ENCODE results near the gene ENOPH1.
"Not testable (repeated sequence)": the region's sequence is repeated elsewhere in the genome, so short reads cannot be mapped to it uniquely, and the experiment has no call there.

ENOPH1 gene

DNA sequence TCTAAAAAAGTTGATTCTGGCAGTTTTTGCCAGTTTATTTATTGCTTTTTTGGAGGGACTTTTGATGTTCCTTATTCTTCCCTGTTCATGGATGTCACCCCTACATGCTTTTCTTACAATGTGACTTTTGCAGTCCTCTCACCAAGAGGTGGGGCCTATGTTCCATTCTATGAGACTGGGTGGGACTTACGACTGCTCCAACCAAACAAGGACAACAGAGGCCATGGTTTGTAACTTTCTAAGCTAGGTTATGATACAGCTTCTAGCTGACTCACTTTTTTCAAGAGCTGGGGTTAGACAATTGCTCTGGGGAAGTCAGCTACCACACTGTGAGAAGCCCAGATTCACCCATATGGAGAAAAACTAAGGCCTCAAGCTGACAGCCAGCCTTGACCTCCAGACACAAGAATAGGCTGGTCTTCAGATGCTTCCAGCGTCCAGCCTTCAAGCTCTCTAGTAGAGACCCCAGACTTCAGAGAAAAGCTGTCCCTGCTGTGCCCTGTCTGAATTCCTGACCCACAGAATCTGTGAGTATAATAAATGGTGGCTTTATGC, 39.5 kb downstream of the ENOPH1 start:
- DNase-seq (ENCODE audit: low read depth in 2 of 2), result peak in 1 of 2 experiments; percentile 25

DNA sequence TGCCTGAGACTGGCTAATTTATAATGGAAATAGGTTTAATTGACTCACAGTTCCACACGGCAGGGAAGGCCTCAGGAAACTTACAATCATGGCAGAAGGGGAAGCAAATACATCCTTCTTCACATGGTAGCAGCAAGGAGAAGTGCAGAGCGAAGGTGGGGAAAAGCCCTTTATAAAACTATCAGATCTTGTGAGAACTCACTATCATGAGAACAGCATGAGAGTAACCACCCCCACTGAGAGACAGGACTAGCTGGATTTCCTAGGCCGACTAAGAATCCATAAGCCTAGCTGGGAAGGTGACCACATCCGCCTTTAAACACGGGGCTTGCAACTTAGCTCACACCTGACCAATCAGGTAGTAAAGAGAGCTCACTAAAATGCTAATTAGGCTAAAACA, 42.7 kb downstream of the ENOPH1 start:
- not testable (repeated sequence) for DNase-seq (ENCODE audit: low read depth in 2 of 2)

GRCh38 chr4:82473621-82474164, 43.3 kb downstream of the ENOPH1 start:
- DNase-seq (ENCODE audit: low read depth in 2 of 2), result no peak

DNA sequence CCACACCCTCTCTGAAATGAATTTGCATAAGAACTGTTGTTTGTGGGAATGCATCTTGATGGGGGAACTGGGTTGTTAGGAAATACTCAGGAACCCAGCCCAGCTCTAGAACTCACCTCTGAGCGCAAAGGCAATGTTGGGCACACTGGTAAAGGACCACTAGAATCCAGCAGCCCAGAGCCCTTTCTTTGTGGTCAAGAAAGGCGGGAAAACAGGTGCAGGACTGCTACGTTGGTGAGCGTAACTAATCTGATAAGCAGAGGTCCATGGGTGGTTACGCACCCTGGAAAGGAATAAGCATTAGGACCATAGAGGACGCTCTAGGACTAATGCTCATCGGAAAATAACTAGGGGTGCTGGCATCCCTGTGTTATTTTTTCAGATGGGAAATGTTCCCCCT, 45.5 kb downstream of the ENOPH1 start:
- DNase-seq (ENCODE audit: low read depth in 2 of 2), result not testable (repeated sequence)

- DNase-seq (ENCODE audit: low read depth in 2 of 2), result not testable (repeated sequence)
Observed at GRCh38 chr4:82477469-82477868, 47.1 kb downstream of the ENOPH1 start.

DNA sequence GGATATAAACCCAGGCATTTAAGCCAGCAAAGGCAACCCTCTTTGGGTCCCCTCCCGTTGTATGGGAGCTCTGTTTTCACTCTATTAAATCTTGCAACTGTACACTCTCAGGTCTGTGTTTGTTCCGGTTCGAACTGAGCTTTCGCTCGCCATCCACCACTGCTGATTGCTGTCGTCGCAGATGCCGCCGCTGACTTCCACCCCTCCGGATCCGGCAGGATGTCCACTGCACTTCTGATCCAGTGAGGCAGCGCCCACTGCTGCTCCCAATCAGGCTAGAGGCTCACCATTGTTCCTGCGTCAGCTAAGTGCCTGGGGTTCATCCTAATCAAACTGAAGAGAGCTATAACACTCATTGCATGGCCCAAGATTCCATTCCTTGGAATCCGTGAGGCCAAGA, 49.2 kb downstream of the ENOPH1 start:
- no peak for DNase-seq (ENCODE audit: low read depth in 2 of 2)

- no peak for DNase-seq (ENCODE audit: low read depth in 2 of 2)
Observed at GRCh38 chr4:82480771-82481505, 50.5 kb downstream of the ENOPH1 start.

GRCh38 chr4:82481506-82481840, 51.1 kb downstream of the ENOPH1 start:
- DNase-seq (ENCODE audit: low read depth in 2 of 2), result no peak

DNA sequence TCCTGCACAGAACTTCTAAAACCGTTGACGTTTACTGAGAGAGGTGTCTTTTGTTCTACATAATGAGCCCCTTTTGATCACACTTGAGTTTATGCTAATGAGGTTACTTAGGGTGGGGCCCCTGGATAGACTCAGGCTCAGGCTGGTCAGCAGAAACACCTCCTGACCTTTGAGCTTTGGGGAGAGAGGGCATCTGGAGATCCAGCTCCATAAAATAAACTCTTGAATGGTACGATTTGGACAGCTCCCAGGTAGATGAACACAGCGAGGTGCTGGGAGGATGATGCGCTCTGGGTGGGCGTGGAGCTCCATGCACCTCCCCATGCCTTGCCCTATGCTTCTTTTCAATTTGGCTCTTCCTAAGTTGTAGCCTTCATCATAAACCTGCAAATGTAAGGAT, 52.0 kb downstream of the ENOPH1 start:
- DNase-seq (ENCODE audit: low read depth in 2 of 2), result no peak

DNA sequence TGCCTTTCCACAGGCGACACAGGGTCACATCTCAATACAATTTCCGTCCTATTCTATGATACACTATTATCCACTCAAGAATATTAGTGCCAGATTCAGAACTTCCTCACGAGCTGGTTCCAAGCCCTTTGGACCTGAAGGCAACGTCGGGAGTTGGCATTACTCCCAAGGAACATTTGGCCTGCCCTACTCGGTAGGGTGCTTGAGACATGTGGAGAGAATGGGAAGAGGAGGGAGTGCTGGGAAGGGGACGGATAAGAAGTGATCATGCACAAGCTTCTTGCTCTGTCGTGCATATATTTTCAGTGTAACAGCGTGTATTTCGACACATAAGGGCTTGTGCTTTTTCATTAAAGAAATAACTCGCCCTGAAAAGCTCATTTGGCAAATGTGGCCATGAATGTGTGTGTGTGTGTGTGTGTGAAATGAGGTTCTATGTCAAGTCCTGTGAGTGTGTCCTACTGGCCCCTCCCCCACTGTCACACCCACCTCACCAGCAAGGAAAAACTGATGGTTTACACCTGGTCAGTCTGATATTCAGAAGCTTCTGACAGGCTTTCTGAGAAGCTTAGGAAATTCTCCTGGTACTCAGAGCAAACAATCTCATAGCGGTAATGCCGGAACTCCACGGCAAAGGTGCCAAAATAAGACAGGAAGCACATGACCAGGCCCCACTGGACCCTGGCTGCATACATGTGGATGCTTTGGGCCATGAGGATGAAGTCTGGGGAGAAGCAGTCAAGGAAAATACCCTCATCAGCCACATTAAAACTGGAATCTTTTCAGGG, 54.8 kb downstream of the ENOPH1 start:
- no peak for DNase-seq (ENCODE audit: low read depth in 2 of 2)

DNA sequence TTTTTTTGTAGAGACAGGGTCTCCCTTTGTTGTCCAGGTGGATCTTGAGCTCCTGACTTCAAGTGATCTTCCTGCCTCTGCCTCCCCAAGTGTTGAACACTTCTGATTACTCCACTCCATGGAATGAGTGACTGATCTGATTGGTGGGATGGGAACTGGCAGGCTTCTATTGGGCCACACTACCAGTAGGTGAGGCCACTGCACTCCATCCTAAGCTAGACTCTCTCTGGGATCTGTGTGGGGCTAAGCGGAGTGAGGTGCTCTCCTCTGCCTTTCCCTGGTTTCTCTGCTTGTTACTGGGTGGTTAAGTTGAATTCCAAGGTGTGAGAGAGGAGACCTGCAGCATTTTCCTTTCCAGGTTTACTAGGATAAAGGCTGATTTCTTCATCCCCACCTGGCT, 58.7 kb downstream of the ENOPH1 start:
- DNase-seq (ENCODE audit: low read depth in 2 of 2), result no peak

DNA sequence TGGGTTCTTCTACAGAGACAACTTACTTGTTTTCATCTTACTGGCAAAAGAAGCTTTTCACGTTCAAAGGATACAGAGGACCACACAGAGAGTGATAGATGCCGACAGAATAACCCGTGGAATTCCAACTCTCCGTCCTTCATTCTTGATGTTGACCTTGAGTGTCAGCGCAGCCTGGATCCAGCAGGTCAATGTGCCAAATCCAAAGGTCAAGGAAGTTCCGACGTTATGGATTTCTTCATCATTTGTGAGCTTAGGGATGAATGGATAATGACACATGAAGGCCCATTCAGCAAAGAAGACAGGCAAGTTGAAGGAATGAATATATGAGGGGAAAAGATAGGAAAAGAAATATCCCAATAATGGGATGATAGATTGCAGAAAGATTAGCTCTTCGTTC, 59.6 kb downstream of the ENOPH1 start:
- DNase-seq (ENCODE audit: low read depth in 2 of 2), result no peak

DNA sequence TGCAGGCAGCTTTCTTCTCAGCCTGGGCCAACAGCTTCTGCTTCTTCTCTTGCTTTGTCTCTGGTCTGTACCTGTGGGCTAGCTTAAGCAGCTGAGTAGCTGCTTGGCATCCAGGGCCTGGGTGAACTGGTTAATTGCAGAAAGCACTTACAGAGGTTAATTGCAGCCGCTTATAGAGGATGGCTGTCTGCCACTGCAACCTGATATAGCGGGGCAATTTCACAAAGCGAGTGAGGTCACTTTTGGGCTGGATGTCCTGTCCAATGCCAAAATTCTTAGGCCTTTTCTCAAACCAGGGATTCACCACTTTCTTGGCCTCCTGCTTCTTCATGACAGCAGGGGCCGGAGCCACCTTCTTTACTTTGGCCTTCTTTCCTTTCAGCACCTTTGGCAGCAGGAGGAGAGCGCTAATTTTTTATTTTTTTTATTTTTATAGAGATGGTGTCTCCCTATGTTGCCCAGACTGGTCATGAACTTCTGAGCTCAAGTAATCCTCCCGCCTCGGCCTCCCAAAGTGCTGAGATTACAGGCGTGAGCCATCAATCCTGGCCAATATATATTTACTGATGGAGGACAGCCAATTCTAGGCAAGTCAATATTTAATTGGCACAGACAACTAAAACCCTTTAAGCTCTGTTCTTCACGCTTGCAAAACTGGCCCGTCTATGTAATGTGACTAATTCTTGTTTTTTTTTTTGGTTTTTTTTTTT, 61.0 kb downstream of the ENOPH1 start:
- no peak for DNase-seq (ENCODE audit: low read depth in 2 of 2)

GRCh38 chr4:82493721-82494425, 63.5 kb downstream of the ENOPH1 start:
- no peak for DNase-seq (ENCODE audit: low read depth in 2 of 2)

DNA sequence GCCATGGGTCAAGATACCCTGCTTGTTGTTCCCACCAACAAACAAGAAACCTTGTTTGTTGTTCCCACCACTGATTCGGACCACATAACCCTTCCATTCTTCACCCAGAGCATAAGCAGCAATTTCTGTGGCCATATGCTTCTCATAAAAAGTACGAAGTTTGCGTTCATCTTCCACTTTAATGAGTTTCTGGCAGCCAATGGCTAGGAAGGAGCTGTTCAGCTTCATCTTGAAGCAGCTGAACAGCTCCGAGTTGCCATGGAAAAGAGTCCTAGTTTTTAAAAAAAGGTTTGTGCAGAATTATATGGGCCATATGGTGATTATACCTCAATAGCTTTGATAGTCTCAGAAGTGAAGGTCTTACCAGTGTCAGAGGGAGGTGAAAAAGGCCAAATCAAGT, 65.3 kb downstream of the ENOPH1 start:
- DNase-seq (ENCODE audit: low read depth in 2 of 2), result no peak

- DNase-seq (ENCODE audit: low read depth in 2 of 2), result no peak
Observed at GRCh38 chr4:82496349-82496748, 66.0 kb downstream of the ENOPH1 start.

- no peak for DNase-seq (ENCODE audit: low read depth in 2 of 2)
Observed at GRCh38 chr4:82499738-82500434, 69.5 kb downstream of the ENOPH1 start.

- DNase-seq (ENCODE audit: low read depth in 2 of 2), result peak; percentile 60 to 69
Observed at GRCh38 chr4:82500435-82501153, 70.2 kb downstream of the ENOPH1 start.

DNA sequence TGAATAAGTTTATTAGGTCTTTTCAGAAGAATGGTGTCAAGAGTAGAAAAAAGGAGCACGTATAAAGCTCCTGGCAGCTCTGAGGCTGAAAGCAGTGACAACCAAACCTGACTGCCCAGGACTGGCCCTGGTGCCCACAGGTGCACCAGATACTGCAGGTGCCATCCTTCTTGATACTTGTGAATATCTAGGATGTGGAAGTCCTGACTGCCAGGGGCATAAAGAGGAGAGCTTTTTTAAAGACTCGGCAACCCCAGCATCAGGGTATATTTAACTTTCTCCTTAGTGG, 70.7 kb downstream of the ENOPH1 start:
- DNase-seq (ENCODE audit: low read depth in 2 of 2), result no peak

- DNase-seq (ENCODE audit: low read depth in 2 of 2), result no peak
Observed at GRCh38 chr4:82508011-82508410, 77.6 kb downstream of the ENOPH1 start.
